Liver (tissue), 3 donors: ENCODE data around the gene KCTD5.
"Not testable (repeated sequence)": the region's sequence is repeated elsewhere in the genome, so short reads cannot be mapped to it uniquely, and the experiment has no call there.

Experiments used
- CTCF ChIP-seq: fragments of 150-350 bp; IDR thresholded peaks from 2 replicates; pipeline ENCODE4 v1.5.1; 2017; ENCODE audit warnings: improper control_type of control experiment, low read depth, low read length; ENCODE audit not compliant: missing input control
- FOXA1 ChIP-seq: IDR thresholded peaks from 2 replicates; pipeline ENCODE4 v1.6.1; 2016; ENCODE audit warnings: antibody characterized with exemption
- HNF4G ChIP-seq: IDR thresholded peaks from 2 replicates; pipeline ENCODE4 v1.6.1; 2016; ENCODE audit warnings: antibody characterized with exemption
- JUND ChIP-seq, 2 donors: IDR thresholded peaks; 2 replicates each; pipeline ENCODE4 v1.6.1; 2016; ENCODE audit warnings: antibody characterized with exemption in 2 of 2
- MAX ChIP-seq: IDR thresholded peaks from 2 replicates; pipeline ENCODE4 v1.6.1; 2016; ENCODE audit warnings: antibody characterized with exemption
- NR2F2 ChIP-seq: IDR thresholded peaks from 2 replicates; pipeline ENCODE4 v1.6.1; 2016; ENCODE audit warnings: antibody characterized with exemption
- RAD21 ChIP-seq, 2 donors: IDR thresholded peaks; 2 replicates each; pipeline ENCODE4 v1.6.1; 2016; ENCODE audit warnings: antibody characterized with exemption in 2 of 2, mild to moderate bottlenecking in 2 of 2
- TF ChIP-seq, protein P1 (sequence below): IDR thresholded peaks from 2 replicates; pipeline ENCODE4 v1.6.1; 2016; ENCODE audit warnings: antibody characterized with exemption
- donor health status: healthy.
- donor health status: healthy.

GRCh38 chr16:2660014-2660662, 22.2 kb upstream of the KCTD5 start:
- not testable (repeated sequence) for TF ChIP-seq CTCF; RAD21 (IDR thresholded peaks at IDR 0.05); JUND (IDR thresholded peaks at IDR 0.05); FOXA1; HNF4G; NR2F2; MAX
- TF ChIP-seq, protein P1, sequence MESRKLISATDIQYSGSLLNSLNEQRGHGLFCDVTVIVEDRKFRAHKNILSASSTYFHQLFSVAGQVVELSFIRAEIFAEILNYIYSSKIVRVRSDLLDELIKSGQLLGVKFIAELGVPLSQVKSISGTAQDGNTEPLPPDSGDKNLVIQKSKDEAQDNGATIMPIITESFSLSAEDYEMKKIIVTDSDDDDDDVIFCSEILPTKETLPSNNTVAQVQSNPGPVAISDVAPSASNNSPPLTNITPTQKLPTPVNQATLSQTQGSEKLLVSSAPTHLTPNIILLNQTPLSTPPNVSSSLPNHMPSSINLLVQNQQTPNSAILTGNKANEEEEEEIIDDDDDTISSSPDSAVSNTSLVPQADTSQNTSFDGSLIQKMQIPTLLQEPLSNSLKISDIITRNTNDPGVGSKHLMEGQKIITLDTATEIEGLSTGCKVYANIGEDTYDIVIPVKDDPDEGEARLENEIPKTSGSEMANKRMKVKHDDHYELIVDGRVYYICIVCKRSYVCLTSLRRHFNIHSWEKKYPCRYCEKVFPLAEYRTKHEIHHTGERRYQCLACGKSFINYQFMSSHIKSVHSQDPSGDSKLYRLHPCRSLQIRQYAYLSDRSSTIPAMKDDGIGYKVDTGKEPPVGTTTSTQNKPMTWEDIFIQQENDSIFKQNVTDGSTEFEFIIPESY: not testable (repeated sequence)
